ENCODE data around the gene SPATA7. TPM values are rescaled to one million over a fixed set of nuclear protein-coding genes. Genes with fewer than 3 reads are reported as not detected.

The SPATA7 gene
- polyA plus RNA-seq, 2 of the 4 experiments (the other 2 are of a cell fraction) = 4.5 to 11.2 TPM

DNA sequence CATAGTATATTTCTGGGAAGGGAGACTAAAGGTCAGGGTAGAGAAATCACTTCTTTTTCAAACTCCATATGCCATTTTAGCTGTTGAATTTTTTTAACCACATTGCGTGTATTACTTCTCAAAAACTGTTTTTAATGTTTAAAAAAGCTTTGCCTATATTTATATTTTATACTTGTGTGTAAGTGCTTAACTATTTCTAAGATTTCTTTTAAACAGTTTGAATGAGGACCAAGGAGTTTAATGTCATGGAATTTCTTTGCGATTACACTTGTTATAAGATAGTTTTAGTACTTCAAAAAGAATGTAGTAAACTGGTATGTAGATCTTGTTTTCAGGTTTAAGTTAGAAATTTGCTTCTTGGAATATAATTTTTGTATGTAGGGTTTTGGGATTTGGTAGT lies 7.2 kb downstream of the SPATA7 start:
- TF ChIP-seq MYC (IDR thresholded peaks at IDR 0.05; ENCODE audit: borderline replicate concordance, low read length) (no peak), RCOR1 (IDR thresholded peaks at IDR 0.05; ENCODE audit: low read depth, low read length) (no peak), NR3C1 (IDR thresholded peaks at IDR 0.05) (no peak), HOXB13 (CRISPR knock-in tag; IDR thresholded peaks at IDR 0.05; ENCODE audit: low read depth) (no peak), POLR2A (IDR thresholded peaks at IDR 0.05; ENCODE audit: low read length) (no peak), RARB (CRISPR knock-in tag; IDR thresholded peaks at IDR 0.05) (no peak), EHF (CRISPR knock-in tag; IDR thresholded peaks at IDR 0.05) (no peak), NPAS2 (CRISPR knock-in tag; IDR thresholded peaks at IDR 0.05; ENCODE audit: borderline replicate concordance) (no peak), FOSL2 (IDR thresholded peaks at IDR 0.05) (no peak), FOSL2 (CRISPR knock-in tag; IDR thresholded peaks at IDR 0.05) (no peak), TFCP2L1 (CRISPR knock-in tag; IDR thresholded peaks at IDR 0.05) (no peak), CBX8 (IDR thresholded peaks at IDR 0.05) (no peak), EP300 (IDR thresholded peaks at IDR 0.05) (no peak), ZC3H11A (IDR thresholded peaks at IDR 0.05) (no peak), CEBPB (IDR thresholded peaks at IDR 0.05) (no peak), FOXS1 (CRISPR knock-in tag; IDR thresholded peaks at IDR 0.05) (no peak)
- TF ChIP-seq, protein P1, sequence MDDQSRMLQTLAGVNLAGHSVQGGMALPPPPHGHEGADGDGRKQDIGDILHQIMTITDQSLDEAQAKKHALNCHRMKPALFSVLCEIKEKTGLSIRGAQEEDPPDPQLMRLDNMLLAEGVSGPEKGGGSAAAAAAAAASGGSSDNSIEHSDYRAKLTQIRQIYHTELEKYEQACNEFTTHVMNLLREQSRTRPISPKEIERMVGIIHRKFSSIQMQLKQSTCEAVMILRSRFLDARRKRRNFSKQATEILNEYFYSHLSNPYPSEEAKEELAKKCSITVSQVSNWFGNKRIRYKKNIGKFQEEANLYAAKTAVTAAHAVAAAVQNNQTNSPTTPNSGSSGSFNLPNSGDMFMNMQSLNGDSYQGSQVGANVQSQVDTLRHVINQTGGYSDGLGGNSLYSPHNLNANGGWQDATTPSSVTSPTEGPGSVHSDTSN (IDR thresholded peaks at IDR 0.05) = no peak
- TF ChIP-seq, protein P2, sequence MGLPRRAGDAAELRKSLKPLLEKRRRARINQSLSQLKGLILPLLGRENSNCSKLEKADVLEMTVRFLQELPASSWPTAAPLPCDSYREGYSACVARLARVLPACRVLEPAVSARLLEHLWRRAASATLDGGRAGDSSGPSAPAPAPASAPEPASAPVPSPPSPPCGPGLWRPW (IDR thresholded peaks at IDR 0.05) = no peak
- TF ChIP-seq, protein P3, sequence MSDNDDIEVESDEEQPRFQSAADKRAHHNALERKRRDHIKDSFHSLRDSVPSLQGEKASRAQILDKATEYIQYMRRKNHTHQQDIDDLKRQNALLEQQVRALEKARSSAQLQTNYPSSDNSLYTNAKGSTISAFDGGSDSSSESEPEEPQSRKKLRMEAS (IDR thresholded peaks at IDR 0.05) = no peak
- TF ChIP-seq, protein P4, sequence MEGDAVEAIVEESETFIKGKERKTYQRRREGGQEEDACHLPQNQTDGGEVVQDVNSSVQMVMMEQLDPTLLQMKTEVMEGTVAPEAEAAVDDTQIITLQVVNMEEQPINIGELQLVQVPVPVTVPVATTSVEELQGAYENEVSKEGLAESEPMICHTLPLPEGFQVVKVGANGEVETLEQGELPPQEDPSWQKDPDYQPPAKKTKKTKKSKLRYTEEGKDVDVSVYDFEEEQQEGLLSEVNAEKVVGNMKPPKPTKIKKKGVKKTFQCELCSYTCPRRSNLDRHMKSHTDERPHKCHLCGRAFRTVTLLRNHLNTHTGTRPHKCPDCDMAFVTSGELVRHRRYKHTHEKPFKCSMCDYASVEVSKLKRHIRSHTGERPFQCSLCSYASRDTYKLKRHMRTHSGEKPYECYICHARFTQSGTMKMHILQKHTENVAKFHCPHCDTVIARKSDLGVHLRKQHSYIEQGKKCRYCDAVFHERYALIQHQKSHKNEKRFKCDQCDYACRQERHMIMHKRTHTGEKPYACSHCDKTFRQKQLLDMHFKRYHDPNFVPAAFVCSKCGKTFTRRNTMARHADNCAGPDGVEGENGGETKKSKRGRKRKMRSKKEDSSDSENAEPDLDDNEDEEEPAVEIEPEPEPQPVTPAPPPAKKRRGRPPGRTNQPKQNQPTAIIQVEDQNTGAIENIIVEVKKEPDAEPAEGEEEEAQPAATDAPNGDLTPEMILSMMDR (IDR thresholded peaks at IDR 0.05) = no peak
- TF ChIP-seq, protein P5, sequence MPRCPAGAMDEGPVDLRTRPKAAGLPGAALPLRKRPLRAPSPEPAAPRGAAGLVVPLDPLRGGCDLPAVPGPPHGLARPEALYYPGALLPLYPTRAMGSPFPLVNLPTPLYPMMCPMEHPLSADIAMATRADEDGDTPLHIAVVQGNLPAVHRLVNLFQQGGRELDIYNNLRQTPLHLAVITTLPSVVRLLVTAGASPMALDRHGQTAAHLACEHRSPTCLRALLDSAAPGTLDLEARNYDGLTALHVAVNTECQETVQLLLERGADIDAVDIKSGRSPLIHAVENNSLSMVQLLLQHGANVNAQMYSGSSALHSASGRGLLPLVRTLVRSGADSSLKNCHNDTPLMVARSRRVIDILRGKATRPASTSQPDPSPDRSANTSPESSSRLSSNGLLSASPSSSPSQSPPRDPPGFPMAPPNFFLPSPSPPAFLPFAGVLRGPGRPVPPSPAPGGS (IDR thresholded peaks at IDR 0.05) = no peak
- WGBS (ENCODE audit: missing lambda C conversion rate) = 94% methylated on average over 2 of the region's 2 CpGs
- H3K27ac ChIP-seq = no peak overlapping the region
- ATAC-seq (no peak), FAIRE-seq (no peak), DNase-seq (ENCODE audit: low read depth in 1 of 2, low spot score in 1 of 2) (no peak)
- no peak overlapping the region for H3K4me2 ChIP-seq
- peaks cover 13% of the 10 kb centered on the region; the same call in 1 of the 3 replicates for H3K4me1 ChIP-seq
- no peaks in the 10 kb centered on the region for H3K9me3 ChIP-seq
- no peak overlapping the region for H3K4me3 ChIP-seq
- CTCF ChIA-PET = interaction anchor here (1.0 kb wide), 1 partner anchor 203 kb away, joined by 4 read pairs; no protein-coding TSS in a partner anchor
- POLR2A ChIA-PET = no interaction called here

DNA sequence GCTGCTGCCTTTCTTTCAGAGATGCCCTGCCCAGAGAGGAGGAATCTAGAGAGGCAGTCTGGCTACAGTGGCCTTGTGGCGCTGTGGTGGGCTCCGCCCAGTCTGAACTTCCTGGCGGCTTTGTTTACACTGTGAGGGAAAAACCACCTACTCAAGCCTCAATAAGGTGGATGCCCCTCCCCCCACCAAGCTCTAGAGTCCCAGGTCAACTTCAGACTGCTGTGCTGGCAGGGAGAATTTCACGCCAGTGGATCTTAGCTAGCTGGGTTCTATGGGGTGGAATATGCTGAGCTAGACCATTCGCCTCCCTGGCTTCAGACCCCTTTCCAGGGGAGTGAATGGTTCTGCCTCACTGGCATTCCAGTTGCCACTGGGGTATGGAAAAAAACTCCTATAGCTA lies 25.6 kb downstream of the SPATA7 start:
- no peaks in the 10 kb centered on the region; the same call in 2 of the 3 replicates for H3K9me3 ChIP-seq
- ATAC-seq (no peak), FAIRE-seq (no peak), DNase-seq (ENCODE audit: low read depth in 1 of 2, low spot score in 1 of 2) (no peak)
- H3K4me2 ChIP-seq = no peak overlapping the region
- 89% methylated on average over 3 of the region's 5 CpGs for WGBS (ENCODE audit: missing lambda C conversion rate)
- H3K4me3 ChIP-seq = no peak overlapping the region
- H3K27ac ChIP-seq = no peak overlapping the region
- CTCF ChIA-PET = no interaction called here
- POLR2A ChIA-PET = no interaction called here
- H3K4me1 ChIP-seq = no peaks in the 10 kb centered on the region
- no peak for TF ChIP-seq JUNB (IDR thresholded peaks at IDR 0.05)
- no peak for TF ChIP-seq EHF (CRISPR knock-in tag; IDR thresholded peaks at IDR 0.05)
- TF ChIP-seq RCOR1 (IDR thresholded peaks at IDR 0.05; ENCODE audit: low read depth, low read length) = no peak
- TF ChIP-seq FOSB (CRISPR knock-in tag; IDR thresholded peaks at IDR 0.05) = no peak
- no peak for TF ChIP-seq ZC3H11A (IDR thresholded peaks at IDR 0.05)
- TF ChIP-seq ZNF302 (CRISPR knock-in tag; IDR thresholded peaks at IDR 0.05) = no peak
- no peak for TF ChIP-seq RNF2 (IDR thresholded peaks at IDR 0.05; ENCODE audit: borderline replicate concordance, low read depth)
- TF ChIP-seq EHMT2 (IDR thresholded peaks at IDR 0.05; ENCODE audit: low read depth) = no peak
- TF ChIP-seq GATA3 (IDR thresholded peaks at IDR 0.05; ENCODE audit: borderline replicate concordance) = no peak
- TF ChIP-seq MAFK (IDR thresholded peaks at IDR 0.05; ENCODE audit: partially characterized antibody) = no peak
- TF ChIP-seq HOXB5 (CRISPR knock-in tag; IDR thresholded peaks at IDR 0.05) = no peak
- no peak for TF ChIP-seq RAD21 (conservative IDR thresholded peaks at IDR 0.05 in 1 of 2, IDR thresholded peaks at IDR 0.05 in 1 of 2)
- no peak for TF ChIP-seq HOXA7 (CRISPR knock-in tag; IDR thresholded peaks at IDR 0.05)
- TF ChIP-seq CBX8 (IDR thresholded peaks at IDR 0.05) = no peak
- TF ChIP-seq, protein P6, sequence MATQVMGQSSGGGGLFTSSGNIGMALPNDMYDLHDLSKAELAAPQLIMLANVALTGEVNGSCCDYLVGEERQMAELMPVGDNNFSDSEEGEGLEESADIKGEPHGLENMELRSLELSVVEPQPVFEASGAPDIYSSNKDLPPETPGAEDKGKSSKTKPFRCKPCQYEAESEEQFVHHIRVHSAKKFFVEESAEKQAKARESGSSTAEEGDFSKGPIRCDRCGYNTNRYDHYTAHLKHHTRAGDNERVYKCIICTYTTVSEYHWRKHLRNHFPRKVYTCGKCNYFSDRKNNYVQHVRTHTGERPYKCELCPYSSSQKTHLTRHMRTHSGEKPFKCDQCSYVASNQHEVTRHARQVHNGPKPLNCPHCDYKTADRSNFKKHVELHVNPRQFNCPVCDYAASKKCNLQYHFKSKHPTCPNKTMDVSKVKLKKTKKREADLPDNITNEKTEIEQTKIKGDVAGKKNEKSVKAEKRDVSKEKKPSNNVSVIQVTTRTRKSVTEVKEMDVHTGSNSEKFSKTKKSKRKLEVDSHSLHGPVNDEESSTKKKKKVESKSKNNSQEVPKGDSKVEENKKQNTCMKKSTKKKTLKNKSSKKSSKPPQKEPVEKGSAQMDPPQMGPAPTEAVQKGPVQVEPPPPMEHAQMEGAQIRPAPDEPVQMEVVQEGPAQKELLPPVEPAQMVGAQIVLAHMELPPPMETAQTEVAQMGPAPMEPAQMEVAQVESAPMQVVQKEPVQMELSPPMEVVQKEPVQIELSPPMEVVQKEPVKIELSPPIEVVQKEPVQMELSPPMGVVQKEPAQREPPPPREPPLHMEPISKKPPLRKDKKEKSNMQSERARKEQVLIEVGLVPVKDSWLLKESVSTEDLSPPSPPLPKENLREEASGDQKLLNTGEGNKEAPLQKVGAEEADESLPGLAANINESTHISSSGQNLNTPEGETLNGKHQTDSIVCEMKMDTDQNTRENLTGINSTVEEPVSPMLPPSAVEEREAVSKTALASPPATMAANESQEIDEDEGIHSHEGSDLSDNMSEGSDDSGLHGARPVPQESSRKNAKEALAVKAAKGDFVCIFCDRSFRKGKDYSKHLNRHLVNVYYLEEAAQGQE (IDR thresholded peaks at IDR 0.05) = no peak

All from A549 (cell line).